Measurements from ENCODE around the gene CCDC40.

The CCDC40 gene

DNA sequence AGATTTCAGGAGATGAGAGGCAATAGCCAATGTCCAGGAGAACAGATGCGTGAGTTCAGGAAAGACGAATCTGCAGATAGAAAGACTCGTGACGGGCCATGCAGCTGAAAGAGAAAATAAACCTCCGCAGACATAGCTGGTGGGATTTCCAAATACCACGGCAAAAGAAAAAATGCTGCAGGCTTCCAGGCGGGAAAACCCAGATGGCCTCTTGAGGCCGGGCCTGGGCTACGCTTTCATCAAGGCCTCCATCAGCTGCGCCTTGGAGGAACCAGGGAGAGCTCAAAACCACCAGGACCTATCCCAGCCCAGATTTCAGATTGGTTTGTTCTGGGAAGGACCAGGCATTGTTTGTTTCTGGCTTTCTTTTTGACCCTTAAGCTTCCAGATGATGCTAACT is 16.7 kb downstream of the CCDC40 start:
- Histone ChIP-seq H3K36me3 (peaks cover 38% of the 10 kb centered on the region), H3K9me3 (ENCODE audit: severe bottlenecking) (no peaks in the 10 kb centered on the region), H3K4me3 (ENCODE audit: low read depth, low read length) (no peak overlapping the region), H3K27ac (no peak overlapping the region), H3K27me3 (ENCODE audit: insufficient read depth, low read depth, severe bottlenecking) (no peaks in the 10 kb centered on the region)
- DNase-seq, result no peak
- TF ChIP-seq, protein P1, sequence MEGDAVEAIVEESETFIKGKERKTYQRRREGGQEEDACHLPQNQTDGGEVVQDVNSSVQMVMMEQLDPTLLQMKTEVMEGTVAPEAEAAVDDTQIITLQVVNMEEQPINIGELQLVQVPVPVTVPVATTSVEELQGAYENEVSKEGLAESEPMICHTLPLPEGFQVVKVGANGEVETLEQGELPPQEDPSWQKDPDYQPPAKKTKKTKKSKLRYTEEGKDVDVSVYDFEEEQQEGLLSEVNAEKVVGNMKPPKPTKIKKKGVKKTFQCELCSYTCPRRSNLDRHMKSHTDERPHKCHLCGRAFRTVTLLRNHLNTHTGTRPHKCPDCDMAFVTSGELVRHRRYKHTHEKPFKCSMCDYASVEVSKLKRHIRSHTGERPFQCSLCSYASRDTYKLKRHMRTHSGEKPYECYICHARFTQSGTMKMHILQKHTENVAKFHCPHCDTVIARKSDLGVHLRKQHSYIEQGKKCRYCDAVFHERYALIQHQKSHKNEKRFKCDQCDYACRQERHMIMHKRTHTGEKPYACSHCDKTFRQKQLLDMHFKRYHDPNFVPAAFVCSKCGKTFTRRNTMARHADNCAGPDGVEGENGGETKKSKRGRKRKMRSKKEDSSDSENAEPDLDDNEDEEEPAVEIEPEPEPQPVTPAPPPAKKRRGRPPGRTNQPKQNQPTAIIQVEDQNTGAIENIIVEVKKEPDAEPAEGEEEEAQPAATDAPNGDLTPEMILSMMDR (IDR thresholded peaks at IDR 0.05; ENCODE audit: low read depth, low read length), result no peak

DNA sequence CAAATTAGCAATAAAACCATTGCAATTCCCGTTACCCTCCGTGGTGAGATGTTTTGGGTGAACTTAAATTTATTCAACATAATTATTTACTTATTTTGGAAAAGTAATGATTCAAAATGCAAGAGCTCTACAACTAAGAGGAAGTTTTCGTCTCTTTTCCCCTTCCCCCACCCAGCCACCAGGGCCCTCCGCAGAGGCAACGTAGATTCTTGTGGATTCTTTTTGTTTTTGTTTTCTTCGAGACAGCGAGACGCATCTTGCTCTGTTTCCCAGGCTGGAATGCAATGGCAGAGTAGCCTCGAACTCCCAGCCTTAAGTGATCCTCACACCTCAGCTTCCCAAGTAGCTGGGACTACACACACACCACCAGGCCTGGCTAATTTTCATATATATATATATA is 19.2 kb downstream of the CCDC40 start:
- H3K36me3 ChIP-seq, result peaks cover 31% of the 10 kb centered on the region
- H3K4me3 ChIP-seq (ENCODE audit: low read depth, low read length), result no peak overlapping the region
- TF ChIP-seq, protein P1 (IDR thresholded peaks at IDR 0.05; ENCODE audit: low read depth, low read length), result no peak
- no peaks in the 10 kb centered on the region for H3K27me3 ChIP-seq (ENCODE audit: insufficient read depth, low read depth, severe bottlenecking)
- H3K9me3 ChIP-seq (ENCODE audit: severe bottlenecking), result no peaks in the 10 kb centered on the region
- H3K27ac ChIP-seq, result no peak overlapping the region
- no peak for DNase-seq

DNA sequence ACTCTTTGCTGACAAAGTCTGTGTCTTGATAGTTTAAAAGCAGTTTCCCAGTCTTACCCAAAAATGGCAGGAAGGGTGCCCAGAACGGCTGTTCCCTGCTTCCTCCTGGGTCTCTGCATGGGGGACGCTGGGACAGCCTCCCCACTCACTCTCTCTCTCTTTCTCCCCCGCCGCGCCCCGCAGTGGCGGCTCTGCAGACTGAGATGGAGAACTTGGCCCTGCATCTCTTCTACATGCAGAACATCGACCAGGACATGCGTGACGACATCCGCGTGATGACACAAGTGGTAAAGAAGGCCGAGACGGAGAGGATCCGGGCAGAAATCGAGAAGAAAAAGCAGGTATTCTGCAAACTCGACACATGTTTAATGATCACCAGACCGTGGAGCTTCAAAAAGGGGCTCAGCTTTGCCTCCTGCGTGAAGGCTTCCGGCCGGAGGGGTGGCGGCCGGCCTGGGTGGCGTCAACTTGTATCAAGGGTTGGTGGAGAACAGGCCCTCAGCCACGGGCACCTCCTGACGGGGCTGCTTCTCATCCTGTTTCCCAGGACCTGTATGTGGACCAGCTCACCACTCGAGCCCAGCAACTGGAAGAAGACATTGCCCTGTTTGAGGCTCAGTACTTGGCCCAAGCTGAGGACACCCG is 22.0 kb downstream of the CCDC40 start:
- H3K27ac ChIP-seq, result no peak overlapping the region
- H3K9me3 ChIP-seq (ENCODE audit: severe bottlenecking), result no peaks in the 10 kb centered on the region
- H3K4me3 ChIP-seq (ENCODE audit: low read depth, low read length), result no peak overlapping the region
- H3K27me3 ChIP-seq (ENCODE audit: insufficient read depth, low read depth, severe bottlenecking), result no peaks in the 10 kb centered on the region
- no peak for DNase-seq
- TF ChIP-seq, protein P1 (IDR thresholded peaks at IDR 0.05; ENCODE audit: low read depth, low read length), result no peak
- H3K36me3 ChIP-seq, result peaks cover 17% of the 10 kb centered on the region

DNA sequence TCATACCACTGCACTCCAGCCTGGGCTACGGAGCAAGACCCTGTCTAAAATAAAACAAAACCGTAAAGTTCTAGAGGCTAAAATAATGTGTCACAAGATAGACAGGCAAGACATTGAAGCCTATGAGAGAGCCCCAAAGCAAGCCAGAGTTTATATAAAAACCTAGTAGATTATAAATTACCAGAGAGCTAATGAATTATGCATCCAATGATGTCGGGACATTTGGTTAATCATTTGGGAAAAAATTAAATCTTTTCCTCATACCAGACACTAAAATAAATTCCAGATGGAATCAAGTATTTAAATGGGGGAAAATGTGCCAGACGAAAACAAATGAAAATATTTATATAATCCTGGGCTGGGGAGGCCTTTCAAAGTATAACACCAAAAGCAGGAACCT is 24.2 kb downstream of the CCDC40 start:
- DNase-seq, result no peak
- TF ChIP-seq, protein P1 (IDR thresholded peaks at IDR 0.05; ENCODE audit: low read depth, low read length), result no peak
- Histone ChIP-seq H3K4me3 (ENCODE audit: low read depth, low read length) (no peak overlapping the region), H3K27ac (no peak overlapping the region), H3K36me3 (peaks cover 13% of the 10 kb centered on the region), H3K9me3 (ENCODE audit: severe bottlenecking) (no peaks in the 10 kb centered on the region), H3K27me3 (ENCODE audit: insufficient read depth, low read depth, severe bottlenecking) (no peaks in the 10 kb centered on the region)

DNA sequence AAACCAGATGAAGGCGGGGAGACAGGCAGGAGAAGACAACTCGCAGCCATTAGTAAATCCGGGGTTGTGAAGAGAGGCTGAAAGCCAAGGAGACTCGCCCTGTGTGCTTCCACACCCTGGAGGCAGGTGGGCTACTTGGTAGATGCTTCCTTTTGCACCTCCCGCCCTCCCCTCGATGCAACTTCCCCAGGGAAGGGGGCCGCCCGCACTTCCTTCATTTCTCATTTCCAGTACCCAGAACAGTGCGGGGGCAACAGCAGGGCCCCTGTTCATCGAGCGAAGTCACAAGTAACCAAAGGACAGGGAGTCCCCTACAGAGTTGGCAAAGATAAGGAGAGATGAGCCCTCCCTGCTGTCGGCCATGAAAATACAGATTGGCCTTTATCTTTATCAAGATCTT is 25.0 kb downstream of the CCDC40 start:
- H3K9me3 ChIP-seq (ENCODE audit: severe bottlenecking), result no peaks in the 10 kb centered on the region
- H3K27me3 ChIP-seq (ENCODE audit: insufficient read depth, low read depth, severe bottlenecking), result no peaks in the 10 kb centered on the region
- no peak overlapping the region for H3K4me3 ChIP-seq (ENCODE audit: low read depth, low read length)
- peaks cover 13% of the 10 kb centered on the region for H3K36me3 ChIP-seq
- no peak for DNase-seq
- TF ChIP-seq, protein P1 (IDR thresholded peaks at IDR 0.05; ENCODE audit: low read depth, low read length), result no peak
- H3K27ac ChIP-seq, result no peak overlapping the region
